ENCODE measurements around the gene CTNND1. TPM values are rescaled to one million over a fixed set of nuclear protein-coding genes. Genes with fewer than 3 reads are reported as not detected.
A peak's percentile ranks its signal among the peaks of the same experiment; 100 is the strongest.
"Not testable (repeated sequence)": the region's sequence is repeated elsewhere in the genome, so short reads cannot be mapped to it uniquely, and the experiment has no call there.

Gene CTNND1, protein sequence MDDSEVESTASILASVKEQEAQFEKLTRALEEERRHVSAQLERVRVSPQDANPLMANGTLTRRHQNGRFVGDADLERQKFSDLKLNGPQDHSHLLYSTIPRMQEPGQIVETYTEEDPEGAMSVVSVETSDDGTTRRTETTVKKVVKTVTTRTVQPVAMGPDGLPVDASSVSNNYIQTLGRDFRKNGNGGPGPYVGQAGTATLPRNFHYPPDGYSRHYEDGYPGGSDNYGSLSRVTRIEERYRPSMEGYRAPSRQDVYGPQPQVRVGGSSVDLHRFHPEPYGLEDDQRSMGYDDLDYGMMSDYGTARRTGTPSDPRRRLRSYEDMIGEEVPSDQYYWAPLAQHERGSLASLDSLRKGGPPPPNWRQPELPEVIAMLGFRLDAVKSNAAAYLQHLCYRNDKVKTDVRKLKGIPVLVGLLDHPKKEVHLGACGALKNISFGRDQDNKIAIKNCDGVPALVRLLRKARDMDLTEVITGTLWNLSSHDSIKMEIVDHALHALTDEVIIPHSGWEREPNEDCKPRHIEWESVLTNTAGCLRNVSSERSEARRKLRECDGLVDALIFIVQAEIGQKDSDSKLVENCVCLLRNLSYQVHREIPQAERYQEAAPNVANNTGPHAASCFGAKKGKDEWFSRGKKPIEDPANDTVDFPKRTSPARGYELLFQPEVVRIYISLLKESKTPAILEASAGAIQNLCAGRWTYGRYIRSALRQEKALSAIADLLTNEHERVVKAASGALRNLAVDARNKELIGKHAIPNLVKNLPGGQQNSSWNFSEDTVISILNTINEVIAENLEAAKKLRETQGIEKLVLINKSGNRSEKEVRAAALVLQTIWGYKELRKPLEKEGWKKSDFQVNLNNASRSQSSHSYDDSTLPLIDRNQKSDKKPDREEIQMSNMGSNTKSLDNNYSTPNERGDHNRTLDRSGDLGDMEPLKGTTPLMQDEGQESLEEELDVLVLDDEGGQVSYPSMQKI
- 100 to 1,000 TPM; 112 to 846 (median 143) TPM for polyA plus RNA-seq (ENCODE audit: insufficient read length in 12 of 12)
- long read RNA-seq, donor 1, full-length matches to known transcripts: 7 of 50 reads
- long read RNA-seq, donor 1, partial matches to known transcripts: 43 of 50 reads
- long read RNA-seq, donor 1, other reads (novel, unspliced or antisense): 0 of 50 reads
- long read RNA-seq, donor 2, full-length matches to known transcripts: 6 of 51 reads
- long read RNA-seq, donor 2, partial matches to known transcripts: 45 of 51 reads
- long read RNA-seq, donor 2, other reads (novel, unspliced or antisense): 0 of 51 reads
- long read RNA-seq, donor 3, full-length matches to known transcripts: 2 of 2 reads
- long read RNA-seq, donor 3, partial matches to known transcripts: 0 of 2 reads
- long read RNA-seq, donor 3, other reads (novel, unspliced or antisense): 0 of 2 reads
- long read RNA-seq, donor 4, full-length matches to known transcripts: 2 of 2 reads
- long read RNA-seq, donor 4, partial matches to known transcripts: 0 of 2 reads
- long read RNA-seq, donor 4, other reads (novel, unspliced or antisense): 0 of 2 reads
- long read RNA-seq, donor 5: 0 reads
- long read RNA-seq, donor 6, full-length matches to known transcripts: 3 of 3 reads
- long read RNA-seq, donor 6, partial matches to known transcripts: 0 of 3 reads
- long read RNA-seq, donor 6, other reads (novel, unspliced or antisense): 0 of 3 reads
- long read RNA-seq, donor 7, full-length matches to known transcripts: 7 of 7 reads
- long read RNA-seq, donor 7, partial matches to known transcripts: 0 of 7 reads
- long read RNA-seq, donor 7, other reads (novel, unspliced or antisense): 0 of 7 reads
- long read RNA-seq, donor 8, full-length matches to known transcripts: 3 of 24 reads
- long read RNA-seq, donor 8, partial matches to known transcripts: 21 of 24 reads
- long read RNA-seq, donor 8, other reads (novel, unspliced or antisense): 0 of 24 reads
- long read RNA-seq, donor 9, full-length matches to known transcripts: 3 of 19 reads
- long read RNA-seq, donor 9, partial matches to known transcripts: 16 of 19 reads
- long read RNA-seq, donor 9, other reads (novel, unspliced or antisense): 0 of 19 reads
- long read RNA-seq, donor 10, full-length matches to known transcripts: 4 of 4 reads
- long read RNA-seq, donor 10, partial matches to known transcripts: 0 of 4 reads
- long read RNA-seq, donor 10, other reads (novel, unspliced or antisense): 0 of 4 reads
- long read RNA-seq, donor 11, full-length matches to known transcripts: 3 of 9 reads
- long read RNA-seq, donor 11, partial matches to known transcripts: 6 of 9 reads
- long read RNA-seq, donor 11, other reads (novel, unspliced or antisense): 0 of 9 reads

DNA sequence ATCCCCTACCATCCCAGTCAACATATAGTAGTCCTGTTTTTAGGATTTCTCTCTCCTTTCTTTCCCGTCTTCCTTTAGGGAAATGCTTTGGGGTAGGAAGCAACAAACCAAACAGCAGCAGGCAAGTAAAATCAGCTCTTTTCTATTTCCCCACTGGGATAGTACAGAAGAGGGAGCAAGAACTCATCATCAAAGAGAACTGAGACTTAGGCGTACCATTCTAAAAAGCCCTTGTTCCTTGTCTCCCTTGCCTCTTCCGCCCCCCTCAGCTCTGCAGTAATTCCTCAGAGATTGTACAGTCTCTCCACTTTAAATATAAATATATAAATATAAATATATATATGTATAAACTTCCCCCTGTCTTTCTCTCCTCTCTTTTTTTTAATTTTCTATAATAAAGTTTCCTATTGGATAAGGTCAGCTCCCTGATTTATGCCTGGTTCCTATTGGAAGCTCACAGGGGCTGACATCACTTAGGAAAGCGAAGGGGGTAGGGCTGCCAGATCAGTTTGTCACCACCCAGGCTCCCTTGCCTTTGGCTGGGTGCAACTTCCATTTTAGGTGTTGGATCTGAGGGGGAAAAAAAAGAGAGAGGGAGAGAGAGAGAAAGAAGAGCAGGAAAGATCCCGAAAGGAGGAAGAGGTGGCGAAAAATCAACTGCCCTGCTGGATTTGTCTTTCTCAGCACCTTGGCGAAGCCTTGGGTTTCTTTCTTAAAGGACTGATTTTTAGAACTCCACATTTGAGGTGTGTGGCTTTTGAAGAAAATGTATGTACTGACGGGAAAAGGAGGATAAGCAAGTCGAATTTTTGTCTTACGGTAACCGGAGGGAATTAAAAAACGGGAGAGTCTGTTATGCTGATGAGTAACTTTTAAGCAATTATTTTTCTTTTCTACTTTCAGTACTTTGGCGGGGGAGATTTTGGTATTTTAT lies at the start of gene CTNND1:
CTNND1 (plus strand) TSS at position 502 of the 934 bp plus-strand sequence. CDS start 29,677 bp downstream, outside the sequence.
- DNase-seq: peak; percentile 97

DNA sequence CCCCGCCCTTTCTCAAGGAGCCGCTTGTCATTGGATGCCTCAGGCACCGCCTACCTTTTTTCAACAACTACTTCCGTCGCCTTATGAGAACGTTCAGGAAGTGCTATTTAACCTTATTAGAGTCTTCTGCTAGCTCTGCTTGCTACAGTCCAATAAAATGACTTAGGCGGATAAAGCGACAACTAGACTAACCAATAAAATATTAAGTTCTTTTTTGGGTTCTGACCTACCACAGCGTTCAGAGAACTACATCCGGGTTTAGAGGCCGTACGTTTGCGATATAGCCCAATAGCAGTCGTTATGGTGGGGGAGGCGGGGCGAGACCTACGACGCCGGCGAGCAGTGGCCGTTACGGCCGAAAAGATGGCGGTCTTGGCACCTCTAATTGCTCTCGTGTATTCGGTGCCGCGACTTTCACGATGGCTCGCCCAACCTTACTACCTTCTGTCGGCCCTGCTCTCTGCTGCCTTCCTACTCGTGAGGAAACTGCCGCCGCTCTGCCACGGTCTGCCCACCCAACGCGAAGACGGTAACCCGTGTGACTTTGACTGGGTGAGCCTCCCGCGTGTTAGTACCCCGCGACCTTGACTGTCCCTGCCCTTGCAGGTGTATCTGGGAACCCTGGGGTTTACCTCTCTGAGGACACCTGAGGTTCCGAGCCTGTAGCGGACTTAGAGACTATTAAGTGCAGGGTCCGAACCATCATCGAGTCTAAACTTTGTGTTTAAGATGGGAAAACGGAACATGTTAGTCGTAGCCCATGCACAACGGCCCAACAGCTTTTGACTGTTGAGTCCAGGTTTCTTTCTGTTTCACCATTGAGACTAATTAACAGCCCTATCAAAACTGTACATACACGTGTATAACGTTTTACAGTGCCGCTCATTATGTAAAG lies 49.1 kb upstream of the CTNND1 start, which contains the start of gene TMX2:
TMX2 (plus strand) TSS at position 338 of the 895 bp plus-strand sequence; CDS start at position 364, 26 bp downstream.
- DNase-seq: peak; percentile 96

DNA sequence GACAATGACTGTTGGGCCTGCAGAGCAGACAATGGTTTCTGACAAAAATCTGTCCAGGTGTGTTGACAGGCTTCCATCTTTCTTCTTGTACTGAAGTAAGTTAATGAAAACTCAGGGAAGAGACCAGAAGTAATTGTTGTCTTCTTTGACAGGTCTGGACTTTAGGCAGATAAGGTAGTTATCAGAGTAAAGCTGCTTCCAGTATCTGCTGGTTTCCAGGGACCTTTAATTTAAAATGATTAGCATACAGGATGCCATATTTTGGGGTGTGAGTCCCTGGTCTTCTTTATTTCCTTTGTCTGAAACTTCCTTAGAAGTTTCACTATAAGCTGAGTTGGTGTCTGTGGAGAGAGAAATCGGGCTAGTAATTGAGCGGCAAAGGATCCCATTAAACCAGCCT lies 47.8 kb upstream of the CTNND1 start:
- no peak for DNase-seq

DNA sequence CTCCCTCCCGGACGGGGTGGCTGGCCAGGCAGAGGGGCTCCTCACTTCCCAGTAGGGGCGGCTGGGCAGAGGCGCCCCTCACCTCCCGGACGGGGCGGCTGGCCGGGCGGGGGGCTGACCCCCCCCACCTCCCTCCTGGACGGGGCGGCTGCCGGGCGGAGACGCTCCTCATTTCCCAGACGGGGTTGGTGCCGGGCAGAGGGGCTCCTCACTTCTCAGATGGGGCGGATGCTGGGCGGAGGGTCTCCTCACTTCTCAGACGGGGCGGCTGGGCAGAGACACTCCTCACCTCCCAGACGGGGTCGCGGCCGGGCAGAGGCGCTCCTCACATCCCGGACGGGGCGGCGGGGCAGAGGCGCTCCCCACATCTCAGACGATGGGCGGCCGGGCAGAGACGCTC lies 44.9 kb upstream of the CTNND1 start:
- not testable (repeated sequence) for DNase-seq

DNA sequence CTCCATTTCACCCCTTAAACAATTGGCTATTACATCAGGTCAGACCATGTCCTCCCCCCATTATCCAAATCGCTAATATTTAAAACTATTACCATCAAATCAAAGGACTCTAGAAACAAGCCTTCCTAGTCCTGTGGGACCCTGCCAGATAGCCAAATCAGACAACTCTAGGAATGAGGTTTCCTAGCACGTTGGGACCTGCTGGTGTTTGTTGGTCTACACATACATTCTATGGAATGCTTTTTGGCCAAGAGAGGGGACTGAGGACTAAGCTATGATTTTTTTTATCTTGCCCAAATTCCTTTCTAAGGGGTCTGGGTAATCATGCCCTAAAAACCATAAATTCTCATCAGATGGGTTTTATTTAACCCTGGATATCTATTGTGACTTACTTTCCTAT lies 34.4 kb upstream of the CTNND1 start:
- no peak for DNase-seq

DNA sequence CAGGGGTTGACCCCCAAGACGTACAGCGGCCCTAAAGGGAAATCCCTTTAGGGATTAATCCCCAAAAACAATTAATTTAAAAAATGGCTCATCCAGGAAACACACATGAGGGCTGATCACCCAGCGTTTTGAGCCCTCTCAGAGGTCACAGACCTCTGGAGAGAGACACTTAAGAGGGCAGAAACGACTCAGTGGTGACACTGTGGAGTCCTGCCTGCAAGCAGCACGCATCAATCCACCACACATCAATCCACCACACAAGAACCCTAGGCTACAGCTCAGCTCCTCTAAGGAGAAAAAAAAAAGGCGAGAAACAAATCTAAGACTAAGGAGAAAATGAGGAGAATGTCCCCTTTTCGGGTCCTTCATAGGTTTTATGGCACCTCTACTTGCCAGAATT lies 32.8 kb upstream of the CTNND1 start:
- DNase-seq: no peak

DNA sequence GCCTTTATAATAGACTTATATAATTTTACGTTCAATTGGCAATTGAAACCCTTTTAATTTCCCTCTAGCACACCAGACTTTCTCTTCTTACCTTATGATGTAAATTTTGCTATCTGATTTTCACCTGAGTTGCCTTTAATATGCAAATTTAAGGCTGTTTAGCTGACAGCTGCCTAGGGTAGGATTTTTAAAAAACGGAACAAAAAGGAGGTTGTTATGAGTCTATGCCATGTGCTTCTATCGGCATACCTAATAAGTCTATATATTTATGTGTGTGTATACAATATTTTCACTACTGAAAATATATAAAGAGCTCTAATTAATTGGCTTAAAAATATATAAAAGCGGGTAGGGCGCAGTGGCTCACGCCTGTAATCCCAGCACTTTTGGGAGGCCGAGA lies 32.1 kb upstream of the CTNND1 start:
- no peak for DNase-seq

DNA sequence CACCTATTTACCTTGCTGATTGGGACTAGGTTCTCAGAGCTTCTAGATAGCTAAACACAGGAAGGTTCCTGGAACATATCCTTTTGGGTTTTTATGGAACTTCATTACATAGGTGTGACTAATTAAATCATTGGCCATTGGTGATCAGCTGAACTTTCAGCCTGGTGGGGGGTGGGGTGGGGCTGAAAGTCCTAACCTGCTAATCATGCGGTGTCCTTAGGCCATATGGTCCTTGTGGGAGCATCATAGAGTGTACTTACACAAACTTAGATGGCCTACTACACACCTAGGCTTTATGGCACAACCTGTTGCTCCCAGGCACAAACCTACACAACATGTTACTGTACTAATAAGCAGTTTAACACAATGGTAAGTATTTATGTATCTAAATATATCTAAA lies 28.9 kb upstream of the CTNND1 start:
- no peak for DNase-seq

DNA sequence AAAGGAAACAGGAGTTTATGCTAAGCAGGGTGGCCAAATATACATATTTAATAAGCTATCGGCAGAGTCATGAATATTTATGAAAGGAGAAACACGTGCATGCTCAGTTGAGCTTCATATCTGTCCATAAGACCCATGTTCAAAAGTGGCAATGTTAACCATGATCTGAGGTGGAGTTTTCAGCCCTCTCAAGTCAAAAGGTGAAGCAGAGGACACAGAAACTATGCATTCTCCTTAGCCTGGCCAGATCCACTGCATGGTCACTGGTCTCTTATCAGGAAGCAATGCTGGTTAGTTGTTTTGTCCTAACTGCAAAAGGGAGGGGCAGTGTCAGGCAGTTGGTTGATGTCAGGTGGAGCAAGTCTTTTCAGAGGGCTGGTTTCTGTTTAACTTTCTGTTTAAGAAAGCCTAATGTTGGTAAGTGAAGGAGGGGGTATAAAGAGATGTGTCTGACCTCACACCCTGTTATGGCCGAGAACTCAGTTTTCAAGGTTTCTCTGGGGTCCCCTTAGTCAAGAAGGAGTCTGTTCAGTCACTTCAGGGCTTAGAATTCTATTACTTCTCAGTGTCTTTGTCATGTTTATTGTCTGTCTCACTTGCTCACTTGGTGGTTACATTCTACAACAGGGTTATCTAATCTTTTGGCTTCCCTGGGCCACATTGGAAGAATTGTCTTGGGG lies 25.8 kb upstream of the CTNND1 start:
- no peak for DNase-seq

DNA sequence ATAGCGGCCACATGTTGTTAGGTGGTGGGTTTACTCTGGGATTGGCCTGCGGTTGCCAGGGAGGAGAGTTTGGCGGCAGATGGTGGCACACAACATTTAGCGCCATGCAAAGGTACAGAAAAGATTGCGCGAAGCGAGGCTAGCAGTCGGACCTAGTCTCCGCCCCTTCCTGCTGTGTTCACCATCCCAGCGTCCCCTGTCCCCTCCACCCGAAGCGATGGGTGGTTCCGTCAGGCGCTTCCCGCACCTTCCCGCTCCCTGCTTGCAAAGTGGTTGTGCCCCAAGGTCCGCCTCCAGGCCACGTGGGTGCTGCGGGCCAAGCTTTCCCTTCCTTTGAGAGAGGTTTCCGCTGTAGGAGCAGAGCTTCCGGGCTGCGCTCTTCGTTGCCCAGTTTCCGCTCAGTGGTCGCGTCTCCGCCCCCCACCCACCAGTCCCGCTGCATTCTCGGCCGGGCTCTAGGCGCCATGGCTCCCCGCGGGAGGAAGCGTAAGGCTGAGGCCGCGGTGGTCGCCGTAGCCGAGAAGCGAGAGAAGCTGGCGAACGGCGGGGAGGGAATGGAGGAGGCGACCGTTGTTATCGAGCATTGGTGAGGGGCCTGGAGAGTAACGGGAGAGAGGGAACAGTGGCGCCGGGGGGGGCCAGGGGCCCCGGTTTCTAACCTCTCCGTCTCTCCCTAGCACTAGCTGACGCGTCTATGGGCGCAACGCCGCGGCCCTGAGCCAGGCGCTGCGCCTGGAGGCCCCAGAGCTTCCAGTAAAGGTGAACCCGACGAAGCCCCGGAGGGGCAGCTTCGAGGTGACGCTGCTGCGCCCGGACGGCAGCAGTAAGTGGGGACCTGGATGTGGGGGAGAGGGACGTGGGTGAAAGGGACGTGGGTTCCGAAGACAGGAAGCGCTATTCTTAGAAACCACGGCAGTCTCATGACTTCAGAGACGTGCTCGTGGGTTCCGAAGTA lies 20.2 kb upstream of the CTNND1 start, which contains the start of gene SELENOH:
SELENOH (plus strand) TSS at position 360 of the 955 bp plus-strand sequence; CDS start at position 465, 105 bp downstream.
- DNase-seq: peak; percentile 96

DNA sequence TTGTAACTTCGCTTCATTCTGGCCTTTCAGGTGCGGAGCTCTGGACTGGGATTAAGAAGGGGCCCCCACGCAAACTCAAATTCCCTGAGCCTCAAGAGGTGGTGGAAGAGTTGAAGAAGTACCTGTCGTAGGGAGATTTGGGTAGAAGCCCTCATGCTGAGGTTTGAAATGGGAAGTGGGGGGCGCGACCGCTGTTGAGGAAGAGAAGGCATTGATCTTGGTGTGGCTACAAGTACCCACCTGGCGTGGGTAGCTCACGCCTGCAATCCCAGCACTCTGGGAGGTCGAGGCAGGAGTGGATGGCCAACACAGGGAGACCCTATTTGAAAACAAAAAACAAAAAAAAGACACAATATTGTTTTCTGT lies 19.5 kb upstream of the CTNND1 start:
- DNase-seq: no peak

DNA sequence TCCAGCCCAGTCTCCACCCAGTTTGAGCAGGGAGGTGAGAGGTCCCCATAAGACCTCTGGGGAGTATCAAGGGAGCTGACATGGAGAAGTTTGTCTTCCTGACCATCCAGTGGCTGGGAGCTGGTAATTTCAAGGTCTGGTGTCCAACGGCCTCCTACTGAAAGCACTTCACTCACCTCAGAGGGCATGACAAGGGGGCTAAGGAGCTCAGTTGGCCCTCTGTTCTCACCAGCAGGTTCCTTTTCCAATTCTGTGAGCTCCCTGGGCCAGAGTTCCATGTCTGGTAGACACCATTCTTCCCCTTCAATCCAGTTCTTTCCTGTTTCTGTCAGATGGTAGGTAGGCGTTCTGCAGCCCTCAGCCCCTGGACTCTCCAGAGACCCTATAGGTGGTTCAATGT lies 17.2 kb upstream of the CTNND1 start:
- DNase-seq: no peak

DNA sequence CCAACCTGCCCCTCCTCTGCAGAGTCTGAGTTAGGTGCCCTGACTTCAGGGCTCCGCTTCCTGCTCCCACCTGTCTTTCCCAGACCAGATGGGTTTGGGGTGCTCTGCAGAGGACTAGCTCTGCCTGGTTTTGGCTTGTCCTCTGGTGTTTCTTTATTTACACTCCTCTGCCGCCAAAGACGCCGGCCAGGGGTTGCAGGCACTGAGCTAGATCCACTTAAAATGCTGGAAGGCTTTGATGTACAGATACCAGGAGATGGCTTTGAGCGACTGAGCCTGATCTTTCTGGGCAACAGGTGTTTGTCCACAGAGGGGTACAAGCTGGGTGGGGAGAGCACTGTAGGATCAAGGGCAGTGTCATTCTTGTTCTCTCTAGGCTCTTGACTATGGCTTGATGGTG lies 16.4 kb upstream of the CTNND1 start:
- no peak for DNase-seq

DNA sequence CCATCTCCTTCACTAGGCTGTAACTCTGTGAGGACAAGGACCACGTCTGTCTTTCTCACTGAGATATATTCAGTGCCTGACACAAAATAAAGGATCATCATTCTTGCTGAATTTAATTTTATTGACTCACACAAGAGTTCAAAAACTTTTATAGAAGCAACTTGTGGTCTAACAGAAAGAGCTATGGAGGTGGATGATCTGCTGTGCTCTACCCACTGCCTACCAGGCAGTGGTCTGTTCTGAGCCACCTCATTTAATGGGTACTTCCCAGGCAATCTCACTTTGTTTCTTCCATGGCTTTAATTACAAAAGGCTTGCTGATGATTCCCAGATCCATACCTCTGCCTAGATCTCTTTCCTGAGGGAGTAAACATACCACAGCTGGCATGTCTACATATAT lies 14.7 kb upstream of the CTNND1 start:
- DNase-seq: no peak

DNA sequence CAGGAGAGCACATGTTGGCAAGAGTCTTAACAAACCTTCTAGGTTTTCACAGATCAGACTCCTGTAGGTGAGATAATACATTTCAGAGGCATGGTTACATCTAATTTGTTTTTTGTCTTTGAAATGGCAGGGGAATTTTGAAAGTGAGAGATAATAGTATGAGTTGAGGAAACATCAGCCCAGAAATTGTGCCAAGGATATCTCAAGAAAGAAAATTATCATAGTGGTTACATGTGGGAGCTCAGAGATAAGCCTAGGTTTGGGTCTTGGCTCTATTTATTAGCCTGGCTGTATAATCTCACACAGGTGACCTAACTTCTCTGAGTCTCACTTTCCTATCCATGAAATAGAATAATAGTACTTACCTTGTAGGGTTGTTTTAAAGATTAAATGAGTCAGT lies 10.4 kb upstream of the CTNND1 start:
- DNase-seq: no peak

Measured in muscle of arm (tissue), 14 donors.